ENCODE measurements around the gene TFF1.

- TF ChIP-seq CTCF (IDR thresholded peaks at IDR 0.05; ENCODE audit: low read length) (no peak), EZH2 (IDR thresholded peaks at IDR 0.05; ENCODE audit: borderline replicate concordance, low read length) (no peak)
Measured at GRCh38 chr21:42375966-42376337, 9.6 kb upstream of the TFF1 start.

All from OCI-LY1 (cell line).